Vagina (tissue), 2 donors: Measurements from ENCODE around the gene GPC5. TPM values are rescaled to one million over a fixed set of nuclear protein-coding genes. Genes with fewer than 3 reads are reported as not detected.
"Not testable (repeated sequence)": the region's sequence is repeated elsewhere in the genome, so short reads cannot be mapped to it uniquely, and the experiment has no call there.

ENCODE experiments used
- DNase-seq, 2 donors: peaks; one replicate each; pipeline ENCODE4 v3.0.0-alpha.2; 2017; ENCODE audit errors: extremely low spot score in 2 of 2
- H3K27ac ChIP-seq: fragments of 200-600 bp; sonication (generic); one replicate; pipeline ENCODE4 v1.5.1; 2019
- H3K27me3 ChIP-seq: fragments of 200-600 bp; sonication (generic); one replicate; pipeline ENCODE4 v1.5.1; 2019
- H3K36me3 ChIP-seq, 2 donors: fragments of 200-600 bp; sonication (generic); one replicate each; pipeline ENCODE4 v1.5.1; 2017 to 2019
- H3K4me1 ChIP-seq: fragments of 200-600 bp; sonication (generic); one replicate; pipeline ENCODE4 v1.5.1; 2019
- H3K4me3 ChIP-seq, 2 donors: fragments of 200-600 bp; sonication (generic); 1 replicate in 1 of 2; 2 replicates in 1 of 2; pipeline ENCODE4 v1.5.1; 2016 to 2019
- H3K9me3 ChIP-seq: fragments of 200-600 bp; sonication (generic); one replicate; pipeline ENCODE4 v1.5.1; 2019
- CTCF ChIP-seq, 3 experiments: fragments of 450-650 bp in 2 of 3; fragments of 200-600 bp in 1 of 3; sonication (generic) in 1 of 3; IDR thresholded peaks; one replicate each; pipeline ENCODE4 v1.5.1; 2017 to 2019; ENCODE audit warnings: antibody characterized with exemption in 3 of 3, mild to moderate bottlenecking in 2 of 3, moderate library complexity in 2 of 3
- POLR2A ChIP-seq, 2 donors: fragments of 450-650 bp; IDR thresholded peaks; one replicate each; pipeline ENCODE4 v1.6.1; 2017; ENCODE audit warnings: antibody characterized with exemption in 2 of 2, mild to moderate bottlenecking in 2 of 2, moderate library complexity in 2 of 2
- POLR2AphosphoS5 ChIP-seq, 2 donors: sonication (generic); formaldehyde crosslinking; IDR thresholded peaks; one replicate each; pipeline ENCODE4 v1.9.0; 2017; ENCODE audit warnings: antibody characterized with exemption in 2 of 2, mild to moderate bottlenecking in 2 of 2, low read depth in 1 of 2; ENCODE audit not compliant: insufficient read depth in 1 of 2
- intact Hi-C: fragments of 100-400 bp; cut with DNase I; formaldehyde crosslinking; loops from one replicate; pipeline ENCODE4 v1.15.1; 2023
- total RNA-seq: library from RNA; depleted of rRNA; stranded (reverse); fragments of >200 nt; gene quantifications from one replicate; pipeline ENCODE4 v1.2.3, GENCODE V29; 2016

GPC5 gene
- total RNA-seq, 1 donor from 2014 or later, result 1.7 TPM

DNA sequence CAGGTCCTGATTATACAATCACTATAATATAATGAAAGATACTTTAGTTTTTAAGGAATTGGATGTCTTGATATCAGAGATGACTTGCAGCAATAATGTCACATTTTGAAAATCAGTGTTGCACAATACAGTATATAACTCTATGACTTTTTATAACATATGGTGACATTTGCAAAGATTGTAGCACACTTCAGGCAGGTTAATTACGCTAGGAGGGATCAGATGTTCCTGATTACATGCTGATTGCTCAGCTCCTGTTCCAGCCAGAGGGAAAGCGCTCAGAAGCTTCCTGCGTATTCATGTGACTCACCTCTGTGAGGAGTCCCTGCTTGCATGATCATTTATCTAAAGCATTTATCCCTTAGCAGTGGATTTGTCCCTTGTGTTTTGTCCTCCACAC is 265.6 kb downstream of the GPC5 start:
- no peak for TF ChIP-seq POLR2A (IDR thresholded peaks at IDR 0.05)
- no peak for TF ChIP-seq POLR2AphosphoS5 (IDR thresholded peaks at IDR 0.05; ENCODE audit: insufficient read depth in 1 of 2, low read depth in 1 of 2)
- no peak for TF ChIP-seq CTCF (IDR thresholded peaks at IDR 0.05)
- Histone ChIP-seq H3K9me3 (no peaks in the 10 kb centered on the region), H3K4me3 (no peak overlapping the region), H3K36me3 (no peaks in the 10 kb centered on the region), H3K4me1 (no peaks in the 10 kb centered on the region), H3K27ac (no peak overlapping the region), H3K27me3 (no peaks in the 10 kb centered on the region)
- intact Hi-C loops, result no loop called here
- DNase-seq, result no peak

GRCh38 chr13:91667486-91667885 is 269.1 kb downstream of the GPC5 start:
- Histone ChIP-seq H3K27me3 (no peaks in the 10 kb centered on the region), H3K9me3 (no peaks in the 10 kb centered on the region)
- TF ChIP-seq POLR2A (IDR thresholded peaks at IDR 0.05) (no peak), POLR2AphosphoS5 (IDR thresholded peaks at IDR 0.05; ENCODE audit: insufficient read depth in 1 of 2, low read depth in 1 of 2) (no peak), CTCF (IDR thresholded peaks at IDR 0.05) (no peak)

GRCh38 chr13:91668866-91669495 is 270.6 kb downstream of the GPC5 start:
- H3K4me1 ChIP-seq, result no peaks in the 10 kb centered on the region
- TF ChIP-seq CTCF (IDR thresholded peaks at IDR 0.05) (no peak), POLR2A (IDR thresholded peaks at IDR 0.05) (no peak), POLR2AphosphoS5 (IDR thresholded peaks at IDR 0.05; ENCODE audit: insufficient read depth in 1 of 2, low read depth in 1 of 2) (no peak)
- intact Hi-C loops, result no loop called here

More at GRCh38 chr13:91667486-91667885, 269.1 kb downstream of the GPC5 start:
- H3K4me1 ChIP-seq, result no peaks in the 10 kb centered on the region
- intact Hi-C loops, result no loop called here
- DNase-seq, result no peak
- H3K27ac ChIP-seq, result no peak overlapping the region
- no peaks in the 10 kb centered on the region for H3K36me3 ChIP-seq
- no peak overlapping the region for H3K4me3 ChIP-seq

GRCh38 chr13:91674347-91674746 is 275.9 kb downstream of the GPC5 start:
- H3K9me3 ChIP-seq, DNase-seq, H3K4me1 ChIP-seq, H3K36me3 ChIP-seq, intact Hi-C loops, H3K27ac ChIP-seq, H3K4me3 ChIP-seq, H3K27me3 ChIP-seq: not testable (repeated sequence)

More at GRCh38 chr13:91668866-91669495, 270.6 kb downstream of the GPC5 start:
- Histone ChIP-seq H3K27ac (no peak overlapping the region), H3K27me3 (no peaks in the 10 kb centered on the region), H3K9me3 (no peaks in the 10 kb centered on the region), H3K4me3 (no peak overlapping the region), H3K36me3 (no peaks in the 10 kb centered on the region)
- DNase-seq, result no peak

DNA sequence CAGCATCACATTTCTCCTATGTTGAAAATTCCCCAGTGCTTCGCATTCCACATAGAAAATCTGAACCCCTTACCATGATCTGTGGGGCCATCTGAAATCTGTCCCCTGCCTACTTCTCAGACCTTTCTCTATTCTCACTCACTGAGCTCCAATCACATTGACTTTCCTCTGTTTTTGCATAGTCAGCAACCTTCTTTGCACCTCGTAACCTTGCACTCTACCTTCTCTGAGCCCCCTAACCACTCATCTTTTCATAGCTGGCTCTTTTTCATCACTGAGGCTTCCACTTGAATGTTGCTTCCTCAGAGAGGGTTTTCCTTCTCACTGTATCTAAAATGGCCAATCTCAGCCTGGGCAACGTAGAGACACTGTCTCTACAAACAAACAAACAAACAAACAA is 286.3 kb downstream of the GPC5 start:
- no peak for DNase-seq
- Histone ChIP-seq H3K27me3 (no peaks in the 10 kb centered on the region), H3K4me1 (no peaks in the 10 kb centered on the region), H3K36me3 (no peaks in the 10 kb centered on the region), H3K27ac (no peak overlapping the region), H3K4me3 (no peak overlapping the region), H3K9me3 (no peaks in the 10 kb centered on the region)
- intact Hi-C loops, result no loop called here
- TF ChIP-seq POLR2AphosphoS5 (IDR thresholded peaks at IDR 0.05; ENCODE audit: insufficient read depth in 1 of 2, low read depth in 1 of 2), result no peak
- TF ChIP-seq CTCF (IDR thresholded peaks at IDR 0.05), result no peak
- no peak for TF ChIP-seq POLR2A (IDR thresholded peaks at IDR 0.05)
